HCT116 (cell line): Measurements from ENCODE around the gene KIF25. TPM values are rescaled to one million over a fixed set of nuclear protein-coding genes. Genes with fewer than 3 reads are reported as not detected.

Source experiments
- ATAC-seq: fragments of 200-7000 bp; cut with Tn5 transposase; 2 replicates; pipeline ENCODE4 v1.9.1; 2020; ENCODE audit warnings: mild to moderate bottlenecking, moderate library complexity
- BruUV-seq: library from RNA; stranded (reverse); fragments of 400-500 nt; replicated peaks from 2 replicates; lab custom pipeline; 2021; lab: Mats Ljungman, UMichigan
- CTCF ChIA-PET: fragments of 300-600 bp; sonication (Branson Sonifier 250); formaldehyde crosslinking; loops from one replicate; lab custom pipeline; 2021; ENCODE audit warnings: antibody characterized with exemption; lab: Charles Lee
- POLR2A ChIA-PET: fragments of 300-600, 350-600 bp; sonication (Branson Sonifier 250); formaldehyde crosslinking; loops from one replicate; lab custom pipeline; 2021; ENCODE audit warnings: antibody characterized with exemption; lab: Charles Lee
- RAD21 ChIA-PET, 2 experiments: fragments of 300-600 bp; sonication (Branson Sonifier 250); formaldehyde crosslinking; loops; one replicate each; lab custom pipeline; 2023; ENCODE audit warnings: low total read pairs in 2 of 2; ENCODE audit not compliant: uncharacterized antibody in 2 of 2, unreplicated experiment in 2 of 2, low non-redundant PET in 1 of 2; lab: Charles Lee
- DNase-seq: peaks from one replicate; pipeline ENCODE4 v3.0.0-alpha.2; 2010; ENCODE audit warnings: low read depth, low spot score
- H2AFZ ChIP-seq: fragments of 200-600 bp; shearing (Covaris generic), sonication (generic); 2 replicates; pipeline ENCODE4 v1.6.1; 2017; ENCODE audit warnings: low read depth, mixed run types, mixed read lengths, antibody characterized with exemption, low read length; ENCODE audit not compliant: poor library complexity, severe bottlenecking
- H3K27ac ChIP-seq: 2 replicates; pipeline ENCODE4 v1.5.1; 2012; ENCODE audit warnings: low read depth, low read length
- H3K27me3 ChIP-seq: fragments of 200-600 bp; sonication (generic); 2 replicates; pipeline ENCODE4 v1.6.1; 2016; ENCODE audit warnings: mixed run types, low read length, mixed read lengths; ENCODE audit not compliant: insufficient read depth
- H3K36me3 ChIP-seq, 2 experiments: fragments of 200-500 bp in 1 of 2; fragments of 200-600 bp in 1 of 2; sonication (Bioruptor generic) in 1 of 2; sonication (generic) in 1 of 2; 2 replicates each; pipeline versions ENCODE4 v1.5.1 to v1.6.1; 2014 to 2016; ENCODE audit warnings: low read length in 2 of 2, inconsistent platforms in 1 of 2, mixed read lengths in 1 of 2, mixed run types in 1 of 2; ENCODE audit not compliant: insufficient read depth in 2 of 2, control insufficient read depth in 1 of 2
- H3K4me1 ChIP-seq, 2 experiments: fragments of 200-600 bp in 1 of 2; sonication (generic) in 1 of 2; 2 replicates each; pipeline versions ENCODE4 v1.5.1 to v1.6.1; 2012 to 2017; ENCODE audit warnings: low read length in 2 of 2, inconsistent platforms in 1 of 2, mild to moderate bottlenecking in 1 of 2, mixed read lengths in 1 of 2, mixed run types in 1 of 2, moderate library complexity in 1 of 2; ENCODE audit not compliant: insufficient read depth in 2 of 2, control insufficient read depth in 1 of 2
- H3K4me2 ChIP-seq: fragments of 200-600 bp; sonication (generic); 2 replicates; pipeline ENCODE4 v1.6.1; 2017; ENCODE audit warnings: mixed run types, low read length, mixed read lengths
- H3K4me3 ChIP-seq, 2 experiments: fragments of 200-600 bp in 1 of 2; sonication (generic) in 1 of 2; replicated peaks in 1 of 2; 2 replicates each; pipeline ENCODE4 v1.5.1; 2011 to 2016; ENCODE audit warnings: low read length in 2 of 2, control low read depth in 1 of 2, low read depth in 1 of 2, mild to moderate bottlenecking in 1 of 2, mixed read lengths in 1 of 2, mixed run types in 1 of 2
- H3K79me2 ChIP-seq: fragments of 200-600 bp; sonication (generic); 2 replicates; pipeline ENCODE4 v1.6.1; 2017; ENCODE audit warnings: mild to moderate bottlenecking, mixed run types, low read length, moderate library complexity, mixed read lengths; ENCODE audit not compliant: insufficient read depth
- H3K9ac ChIP-seq: fragments of 200-600 bp; sonication (generic); 2 replicates; pipeline ENCODE4 v1.6.1; 2016; ENCODE audit warnings: low read length, mixed read lengths
- H3K9me2 ChIP-seq: fragments of 200-600 bp; sonication (generic), shearing (Covaris generic); 2 replicates; pipeline ENCODE4 v1.6.1; 2017; ENCODE audit warnings: mixed run types, mild to moderate bottlenecking, moderate library complexity; ENCODE audit not compliant: insufficient read depth
- H3K9me3 ChIP-seq, 2 experiments: fragments of 200-500 bp in 1 of 2; fragments of 200-600 bp in 1 of 2; sonication (Bioruptor generic) in 1 of 2; sonication (generic) in 1 of 2; 2 replicates each; pipeline ENCODE4 v1.6.1; 2014 to 2017; ENCODE audit warnings: low read length in 2 of 2, mixed read lengths in 2 of 2, inconsistent platforms in 1 of 2, low read depth in 1 of 2, mild to moderate bottlenecking in 1 of 2, mixed run types in 1 of 2, moderate library complexity in 1 of 2; ENCODE audit not compliant: control insufficient read depth in 1 of 2, insufficient read depth in 1 of 2
- H4K20me1 ChIP-seq: fragments of 200-600 bp; sonication (generic), shearing (Covaris generic); 2 replicates; pipeline ENCODE4 v1.6.1; 2017; ENCODE audit warnings: mixed run types, mild to moderate bottlenecking, moderate library complexity; ENCODE audit not compliant: insufficient read depth
- CEBPB ChIP-seq: IDR thresholded peaks from 2 replicates; pipeline ENCODE4 v1.6.1; 2012; ENCODE audit warnings: low read depth
- ELF1 ChIP-seq: IDR thresholded peaks from 2 replicates; pipeline ENCODE4 v1.6.1; 2012; ENCODE audit warnings: low read depth, borderline replicate concordance
- SIN3A ChIP-seq: IDR thresholded peaks from 2 replicates; pipeline ENCODE4 v1.6.1; 2012; ENCODE audit warnings: low read depth
- SRF ChIP-seq: IDR thresholded peaks from 2 replicates; pipeline ENCODE4 v1.6.1; 2012; ENCODE audit warnings: low read depth
- TCF7L2 ChIP-seq: IDR thresholded peaks from 2 replicates; pipeline ENCODE4 v1.7.0; 2011; ENCODE audit warnings: borderline replicate concordance, inconsistent platforms; ENCODE audit not compliant: insufficient read depth, insufficient read length; ENCODE audit errors: extremely low read depth
- YY1 ChIP-seq: IDR thresholded peaks from 2 replicates; pipeline ENCODE4 v1.6.1; 2011; ENCODE audit warnings: low read length, low read depth, moderate library complexity, mild to moderate bottlenecking; ENCODE audit not compliant: insufficient replicate concordance; ENCODE audit errors: extremely low read depth
- ZNF274 ChIP-seq: fragments of 200-500 bp; sonication (Bioruptor generic); IDR thresholded peaks from 2 replicates; pipeline ENCODE4 v1.6.1; 2014; ENCODE audit warnings: mild to moderate bottlenecking, low read depth, low read length, inconsistent platforms
- intact Hi-C: fragments of 100-400 bp; cut with micrococcal nuclease; formaldehyde crosslinking; loops from 2 replicates; pipeline ENCODE4 v1.10.0; 2022
- total RNA-seq: library from RNA; stranded (reverse); gene quantifications from one replicate; pipeline ENCODE4 v1.2.1, GENCODE V29; 2021; ENCODE audit not compliant: unreplicated experiment
- TF ChIP-seq, protein P1 (sequence below), 3 experiments: fragments of 200-600 bp in 1 of 3; sonication (generic) in 1 of 3; IDR thresholded peaks in 2 of 3; conservative IDR thresholded peaks in 1 of 3; 2 replicates each; pipeline ENCODE4 v1.5.1; 2012 to 2017; ENCODE audit warnings: low read depth in 2 of 3, low read length in 2 of 3, antibody characterized with exemption in 1 of 3, borderline replicate concordance in 1 of 3, control low read depth in 1 of 3, mild to moderate bottlenecking in 1 of 3, mixed read lengths in 1 of 3, mixed run types in 1 of 3, moderate library complexity in 1 of 3; ENCODE audit not compliant: insufficient read depth in 1 of 3

The KIF25 gene
- total RNA-seq, 1 experiment from 2014 or later: not detected

DNA sequence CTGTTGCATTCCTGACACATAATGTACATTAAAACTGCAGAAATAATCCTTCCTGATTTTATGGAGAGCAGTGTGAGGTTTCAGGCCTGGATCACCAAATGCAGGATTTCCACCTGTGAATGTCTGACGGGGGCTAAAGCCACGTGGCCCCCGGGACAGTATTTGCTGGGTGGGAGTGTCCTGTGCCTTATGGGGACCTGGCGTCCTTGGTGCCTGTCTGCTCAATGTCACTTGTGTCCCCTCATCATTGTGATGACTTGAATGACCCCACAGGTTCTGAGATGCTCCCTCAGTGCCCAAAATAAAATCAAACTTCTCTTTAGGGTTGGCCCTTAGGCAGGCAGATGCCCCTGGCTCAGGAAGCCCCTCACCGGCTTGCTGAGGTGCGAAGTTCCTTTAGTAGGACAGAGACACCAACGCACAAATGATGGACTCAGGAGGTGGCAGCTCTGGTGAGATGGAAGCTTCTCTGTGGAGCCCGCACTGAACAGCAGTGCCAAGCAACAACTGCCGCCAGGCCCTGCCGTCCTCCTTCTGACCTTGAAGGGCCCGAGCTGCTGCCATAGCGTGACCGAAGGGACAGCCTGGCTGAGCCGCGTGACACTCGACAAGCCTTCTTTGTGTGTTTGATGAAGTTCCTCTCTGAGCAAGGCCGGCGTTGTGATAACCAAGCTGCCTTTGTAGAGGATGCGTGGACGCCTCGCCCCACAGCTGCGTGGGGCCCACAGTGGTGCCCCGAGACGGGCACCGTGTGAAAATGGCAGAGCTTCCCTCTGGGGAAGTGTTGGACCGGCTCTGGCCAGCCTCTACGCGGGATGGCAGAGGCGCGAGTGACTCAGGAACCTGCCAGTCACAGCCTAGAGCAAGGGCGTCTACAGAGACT, 50.6 kb downstream of the KIF25 start:
- CTCF ChIA-PET: no interaction called here
- no peak overlapping the region for H2AFZ ChIP-seq
- POLR2A ChIA-PET: no interaction called here
- no peaks in the 10 kb centered on the region for H3K9me3 ChIP-seq
- no peaks in the 10 kb centered on the region for H3K27me3 ChIP-seq
- peaks cover 0 to 4% of the 10 kb centered on the region in 2 experiments; a peak in 1 of 4 replicates for H3K4me1 ChIP-seq
- no peaks in the 10 kb centered on the region for H3K36me3 ChIP-seq
- H3K4me3 ChIP-seq: no peak overlapping the region
- H4K20me1 ChIP-seq: no peaks in the 10 kb centered on the region
- TF ChIP-seq ELF1 (no peak), SRF (no peak)
- TF ChIP-seq, all 23 proteins: peak for 0
- no TSS peak for BruUV-seq
- RAD21 ChIA-PET: no interaction called here
- H3K9ac ChIP-seq: no peak overlapping the region
- no peaks in the 10 kb centered on the region for H3K9me2 ChIP-seq
- DNase-seq (no peak), ATAC-seq (no peak)
- intact Hi-C loops: no loop called here
- H3K79me2 ChIP-seq: no peaks in the 10 kb centered on the region
- H3K4me2 ChIP-seq: no peak overlapping the region
- no peak overlapping the region for H3K27ac ChIP-seq

DNA sequence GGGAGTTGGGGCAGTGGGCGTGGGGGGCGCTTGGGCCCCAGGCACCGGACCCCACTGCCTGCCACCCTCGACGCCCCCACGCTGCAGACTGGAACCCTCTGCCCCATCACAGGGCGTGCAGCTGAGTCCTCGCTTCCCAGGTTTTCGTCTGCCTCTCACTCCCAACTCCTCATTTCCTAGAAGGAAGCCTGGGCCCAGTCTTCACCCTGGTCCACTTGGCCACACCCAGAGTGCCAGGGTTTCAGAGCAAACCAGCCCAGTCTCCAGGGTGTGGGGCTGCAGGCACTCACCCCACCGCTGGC, 51.2 kb downstream of the KIF25 start:
- TF ChIP-seq ZNF274 (no peak), CEBPB (no peak), SIN3A (no peak), YY1 (no peak), TCF7L2 (no peak)
- TF ChIP-seq, protein P1, sequence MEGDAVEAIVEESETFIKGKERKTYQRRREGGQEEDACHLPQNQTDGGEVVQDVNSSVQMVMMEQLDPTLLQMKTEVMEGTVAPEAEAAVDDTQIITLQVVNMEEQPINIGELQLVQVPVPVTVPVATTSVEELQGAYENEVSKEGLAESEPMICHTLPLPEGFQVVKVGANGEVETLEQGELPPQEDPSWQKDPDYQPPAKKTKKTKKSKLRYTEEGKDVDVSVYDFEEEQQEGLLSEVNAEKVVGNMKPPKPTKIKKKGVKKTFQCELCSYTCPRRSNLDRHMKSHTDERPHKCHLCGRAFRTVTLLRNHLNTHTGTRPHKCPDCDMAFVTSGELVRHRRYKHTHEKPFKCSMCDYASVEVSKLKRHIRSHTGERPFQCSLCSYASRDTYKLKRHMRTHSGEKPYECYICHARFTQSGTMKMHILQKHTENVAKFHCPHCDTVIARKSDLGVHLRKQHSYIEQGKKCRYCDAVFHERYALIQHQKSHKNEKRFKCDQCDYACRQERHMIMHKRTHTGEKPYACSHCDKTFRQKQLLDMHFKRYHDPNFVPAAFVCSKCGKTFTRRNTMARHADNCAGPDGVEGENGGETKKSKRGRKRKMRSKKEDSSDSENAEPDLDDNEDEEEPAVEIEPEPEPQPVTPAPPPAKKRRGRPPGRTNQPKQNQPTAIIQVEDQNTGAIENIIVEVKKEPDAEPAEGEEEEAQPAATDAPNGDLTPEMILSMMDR (IDR thresholded peaks at IDR 0.05 in 2 of 3, conservative IDR thresholded peaks at IDR 0.05 in 1 of 3; ENCODE audit: borderline replicate concordance in 1 of 3, insufficient read depth in 1 of 3, low read depth in 2 of 3, low read length in 2 of 3): no peak
- DNase-seq (no peak), ATAC-seq (no peak)
- Histone ChIP-seq H3K4me1 (peaks cover 0 to 4% of the 10 kb centered on the region in 2 experiments; a peak in 1 of 4 replicates), H3K9ac (no peak overlapping the region), H3K4me3 (no peak overlapping the region), H3K9me3 (no peaks in the 10 kb centered on the region), H3K9me2 (no peaks in the 10 kb centered on the region), H3K79me2 (no peaks in the 10 kb centered on the region), H3K36me3 (no peaks in the 10 kb centered on the region), H3K27me3 (no peaks in the 10 kb centered on the region), H4K20me1 (no peaks in the 10 kb centered on the region), H3K4me2 (no peak overlapping the region), H2AFZ (no peak overlapping the region), H3K27ac (no peak overlapping the region)
- POLR2A ChIA-PET: no interaction called here
- no TSS peak for BruUV-seq
- CTCF ChIA-PET: no interaction called here
- RAD21 ChIA-PET: no interaction called here
- intact Hi-C loops: no loop called here
